Measurements from ENCODE around the gene CENPP. TPM values are rescaled to one million over a fixed set of nuclear protein-coding genes. Genes with fewer than 3 reads are reported as not detected.
A peak's percentile ranks its signal among the peaks of the same experiment; 100 is the strongest.

Gene CENPP
- total RNA-seq, 1 donor from 2014 or later: 1.9 TPM

- peak overlapping the region; percentile 32 for H3K4me2 ChIP-seq (ENCODE audit: low read length)
- no peak overlapping the region for H3K27ac Mint-ChIP-seq (ENCODE audit: unreplicated experiment)
- no peak overlapping the region for H3K4me3 ChIP-seq (ENCODE audit: insufficient read depth, low read depth, low read length)
- H3K27ac ChIP-seq (ENCODE audit: low read depth, low read length): peak overlapping the region; percentile 41
- H3K9ac ChIP-seq (ENCODE audit: low read length): peak overlapping the region; percentile 8
- no peaks in the 10 kb centered on the region for H3K9me3 ChIP-seq (ENCODE audit: insufficient read depth, low read depth, low read length)
- no peaks in the 10 kb centered on the region for H4K20me1 ChIP-seq (ENCODE audit: insufficient read depth, low read length)
- H2AFZ ChIP-seq (ENCODE audit: low read depth, low read length): no peak overlapping the region
- H3K4me3 Mint-ChIP-seq (ENCODE audit: unreplicated experiment): no peak overlapping the region
- no peaks in the 10 kb centered on the region for H3K27me3 ChIP-seq (ENCODE audit: insufficient read depth, low read length)
- no peaks in the 10 kb centered on the region for H3K9me3 Mint-ChIP-seq (ENCODE audit: unreplicated experiment)
- peaks cover 17% of the 10 kb centered on the region for H3K4me1 ChIP-seq (ENCODE audit: insufficient read depth, low read length)
- no peaks in the 10 kb centered on the region for H3K79me2 ChIP-seq (ENCODE audit: insufficient read depth, low read length)
- FAIRE-seq (peak; percentile 90), DNase-seq (ENCODE audit: low read depth) (peak; percentile 75)
- no peaks in the 10 kb centered on the region for H3K27me3 Mint-ChIP-seq (ENCODE audit: low read depth, unreplicated experiment)
- TF ChIP-seq CTCF (IDR thresholded peaks at IDR 0.05; ENCODE audit: insufficient read depth, low read depth, low read length) (no peak), EZH2 (IDR thresholded peaks at IDR 0.05; ENCODE audit: insufficient read depth, low read length) (no peak)
- H3K36me3 ChIP-seq (ENCODE audit: insufficient read depth, low read length): no peaks in the 10 kb centered on the region
- H3K4me1 Mint-ChIP-seq (ENCODE audit: low read depth, unreplicated experiment): peaks cover 1% of the 10 kb centered on the region
- H3K36me3 Mint-ChIP-seq (ENCODE audit: low read depth, unreplicated experiment): no peaks in the 10 kb centered on the region
Observed at GRCh38 chr9:92384375-92384774, 58.6 kb downstream of the CENPP start.

DNA sequence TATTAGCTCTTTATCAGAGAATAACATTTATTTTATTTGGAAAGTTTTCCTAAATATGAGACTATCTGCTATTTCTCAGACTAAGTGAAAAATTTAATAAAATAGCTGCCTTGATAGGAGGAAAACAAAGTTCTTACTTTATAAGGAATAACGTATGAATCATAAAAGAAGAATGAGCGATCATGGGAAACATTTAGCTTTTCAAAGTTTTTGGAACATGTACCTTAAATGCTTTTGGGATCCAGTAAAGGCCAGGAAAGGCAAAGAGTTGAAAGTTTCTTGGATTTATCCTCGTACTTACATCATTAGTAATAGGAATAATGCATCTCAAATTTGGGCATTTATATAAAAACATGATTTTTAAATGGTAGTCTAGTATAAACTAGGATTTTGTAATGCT, 59.2 kb downstream of the CENPP start:
- no peaks in the 10 kb centered on the region for H3K4me1 Mint-ChIP-seq (ENCODE audit: low read depth, unreplicated experiment)
- no peak overlapping the region for H3K4me3 Mint-ChIP-seq (ENCODE audit: unreplicated experiment)
- H3K36me3 Mint-ChIP-seq (ENCODE audit: low read depth, unreplicated experiment): no peaks in the 10 kb centered on the region
- H3K4me1 ChIP-seq (ENCODE audit: insufficient read depth, low read length): peaks cover 14% of the 10 kb centered on the region
- no peaks in the 10 kb centered on the region for H3K79me2 ChIP-seq (ENCODE audit: insufficient read depth, low read length)
- H3K27ac Mint-ChIP-seq (ENCODE audit: unreplicated experiment): no peak overlapping the region
- H3K9me3 Mint-ChIP-seq (ENCODE audit: unreplicated experiment): no peaks in the 10 kb centered on the region
- H3K4me2 ChIP-seq (ENCODE audit: low read length): no peak overlapping the region
- H3K36me3 ChIP-seq (ENCODE audit: insufficient read depth, low read length): no peaks in the 10 kb centered on the region
- no peak overlapping the region for H2AFZ ChIP-seq (ENCODE audit: low read depth, low read length)
- DNase-seq (ENCODE audit: low read depth): peak; percentile 60
- H3K9me3 ChIP-seq (ENCODE audit: insufficient read depth, low read depth, low read length): no peaks in the 10 kb centered on the region
- no peak overlapping the region for H3K4me3 ChIP-seq (ENCODE audit: insufficient read depth, low read depth, low read length)
- FAIRE-seq: no peak
- TF ChIP-seq CTCF (IDR thresholded peaks at IDR 0.05; ENCODE audit: insufficient read depth, low read depth, low read length) (no peak), EZH2 (IDR thresholded peaks at IDR 0.05; ENCODE audit: insufficient read depth, low read length) (no peak)
- no peaks in the 10 kb centered on the region for H3K27me3 ChIP-seq (ENCODE audit: insufficient read depth, low read length)
- H3K9ac ChIP-seq (ENCODE audit: low read length): no peak overlapping the region
- H4K20me1 ChIP-seq (ENCODE audit: insufficient read depth, low read length): no peaks in the 10 kb centered on the region
- no peaks in the 10 kb centered on the region for H3K27me3 Mint-ChIP-seq (ENCODE audit: low read depth, unreplicated experiment)
- peak overlapping the region; percentile 41 for H3K27ac ChIP-seq (ENCODE audit: low read depth, low read length)

- H3K4me2 ChIP-seq (ENCODE audit: low read length): no peak overlapping the region
- H3K4me3 ChIP-seq (ENCODE audit: insufficient read depth, low read depth, low read length): no peak overlapping the region
- Mint-ChIP-seq H3K9me3 (ENCODE audit: unreplicated experiment) (no peaks in the 10 kb centered on the region), H3K36me3 (ENCODE audit: low read depth, unreplicated experiment) (no peaks in the 10 kb centered on the region), H3K27ac (ENCODE audit: unreplicated experiment) (no peak overlapping the region), H3K4me1 (ENCODE audit: low read depth, unreplicated experiment) (no peaks in the 10 kb centered on the region), H3K27me3 (ENCODE audit: low read depth, unreplicated experiment) (no peaks in the 10 kb centered on the region), H3K4me3 (ENCODE audit: unreplicated experiment) (no peak overlapping the region)
- DNase-seq (ENCODE audit: low read depth): no peak
- no peaks in the 10 kb centered on the region for H3K27me3 ChIP-seq (ENCODE audit: insufficient read depth, low read length)
- no peaks in the 10 kb centered on the region for H4K20me1 ChIP-seq (ENCODE audit: insufficient read depth, low read length)
- H3K9ac ChIP-seq (ENCODE audit: low read length): no peak overlapping the region
- no peak for TF ChIP-seq CTCF (IDR thresholded peaks at IDR 0.05; ENCODE audit: insufficient read depth, low read depth, low read length)
- TF ChIP-seq EZH2 (IDR thresholded peaks at IDR 0.05; ENCODE audit: insufficient read depth, low read length): no peak
- H3K79me2 ChIP-seq (ENCODE audit: insufficient read depth, low read length): no peaks in the 10 kb centered on the region
- no peak for FAIRE-seq
- no peaks in the 10 kb centered on the region for H3K9me3 ChIP-seq (ENCODE audit: insufficient read depth, low read depth, low read length)
- H3K4me1 ChIP-seq (ENCODE audit: insufficient read depth, low read length): peaks cover 14% of the 10 kb centered on the region
- H2AFZ ChIP-seq (ENCODE audit: low read depth, low read length): no peak overlapping the region
- no peaks in the 10 kb centered on the region for H3K36me3 ChIP-seq (ENCODE audit: insufficient read depth, low read length)
- H3K27ac ChIP-seq (ENCODE audit: low read depth, low read length): peak overlapping the region; percentile 41
Observed at GRCh38 chr9:92385477-92385876, 59.7 kb downstream of the CENPP start.

Data from astrocyte (in vitro differentiated cells and primary cell).